ENCODE measurements around the gene RIT2.
A peak's percentile ranks its signal among the peaks of the same experiment; 100 is the strongest.

The RIT2 gene

DNA sequence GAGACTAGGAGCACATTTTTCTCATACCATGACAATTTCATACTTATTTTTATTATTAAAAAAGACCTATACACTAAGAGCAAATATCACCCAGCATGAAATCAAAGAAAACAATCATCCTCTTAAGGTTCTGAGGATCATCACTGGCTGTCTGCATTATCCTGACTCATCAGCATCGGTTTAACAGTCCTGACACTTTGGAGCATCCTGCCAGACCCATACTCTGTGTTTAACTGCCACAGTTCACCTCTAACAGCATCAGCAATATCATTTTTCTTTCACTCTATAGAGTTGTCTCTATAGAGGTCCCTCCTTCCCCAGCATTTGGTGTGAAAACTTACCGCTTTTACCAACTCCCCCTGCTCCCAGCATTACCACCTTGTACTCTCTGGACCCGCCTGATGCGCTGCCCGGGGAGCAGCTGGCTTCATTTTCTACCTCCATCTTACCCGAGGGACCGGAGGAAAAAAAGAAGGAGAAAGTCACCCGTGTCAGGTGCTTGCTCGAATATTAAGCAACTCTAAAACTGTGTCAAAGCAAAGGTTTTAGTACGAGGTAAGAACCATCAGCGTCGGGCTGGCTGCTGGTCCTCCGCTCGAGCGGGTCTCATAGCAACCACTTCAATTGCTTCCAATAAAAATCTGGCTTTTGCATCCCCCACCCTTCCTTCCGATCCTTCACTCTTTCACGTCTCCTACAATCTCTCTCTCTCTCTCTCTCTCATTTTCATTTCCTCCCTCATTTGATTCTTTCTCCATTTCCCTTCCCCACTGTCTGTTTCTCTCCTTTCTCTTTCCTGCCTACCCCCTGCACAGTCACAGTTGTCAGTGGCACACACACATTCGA is at the start of gene RIT2:
Gene RIT2 (minus strand): TSS at position 610 of the 846 bp plus-strand sequence.
- no peak for DNase-seq (ENCODE audit: low read depth)

GRCh38 chr18:43161528-43161927 is 46.0 kb upstream of the RIT2 start:
- peak; percentile 50 for DNase-seq (ENCODE audit: low read depth)

- DNase-seq (ENCODE audit: low read depth) = no peak
Measured at GRCh38 chr18:43160509-43160908, 45.0 kb upstream of the RIT2 start.

DNA sequence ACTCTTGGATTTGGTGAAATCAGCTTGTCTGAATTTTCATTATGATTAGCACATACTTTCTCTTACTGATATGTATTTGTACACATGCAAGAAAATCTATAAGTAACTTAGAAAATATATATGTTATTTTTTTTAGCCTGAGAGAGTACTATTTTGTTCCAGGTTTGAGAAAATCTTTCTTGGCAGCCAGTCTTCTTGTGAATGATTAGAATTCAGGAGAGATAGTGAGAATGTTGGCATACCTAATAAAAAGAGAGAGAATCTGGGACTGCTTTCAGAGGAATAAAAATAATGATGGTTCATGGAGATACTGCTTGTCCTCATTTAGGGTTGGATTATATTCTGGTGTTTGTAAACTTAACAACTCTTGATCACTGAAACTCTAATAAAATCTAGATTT is 44.4 kb upstream of the RIT2 start:
- no peak for DNase-seq (ENCODE audit: low read depth)

DNA sequence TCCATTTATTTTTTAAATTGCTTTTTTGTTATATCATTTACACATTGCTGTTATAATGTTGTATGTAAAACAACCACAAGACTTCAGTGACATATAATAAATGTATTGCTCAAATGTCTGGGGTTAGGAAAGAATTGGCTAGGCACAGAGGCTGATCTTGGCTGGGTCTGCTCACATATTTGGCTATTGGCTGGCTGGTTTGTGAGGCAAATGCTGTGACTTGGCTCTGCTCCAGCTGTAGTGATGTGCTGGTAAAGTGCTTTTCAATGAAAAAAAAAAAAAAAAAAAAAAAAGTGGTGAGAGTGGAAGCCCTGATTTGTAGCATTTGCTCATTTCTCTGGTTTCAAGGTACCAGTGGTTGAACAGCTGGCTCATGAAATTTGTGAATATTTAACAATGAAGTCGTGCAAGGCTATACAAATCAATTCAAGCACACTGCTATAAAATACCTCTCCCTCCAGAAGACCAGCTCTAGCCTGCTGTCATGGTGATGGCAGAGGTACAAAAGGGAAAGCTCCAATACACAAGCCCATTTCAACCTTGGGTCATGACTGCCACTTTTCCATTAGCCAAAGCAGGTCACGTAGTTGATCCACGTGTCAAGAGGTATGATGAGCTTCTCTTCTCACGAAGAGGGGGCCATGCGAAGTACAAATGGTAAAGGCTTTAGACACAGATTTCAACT is 43.7 kb upstream of the RIT2 start:
- no peak for DNase-seq (ENCODE audit: low read depth)

GRCh38 chr18:43158381-43158780 is 42.9 kb upstream of the RIT2 start:
- no peak for DNase-seq (ENCODE audit: low read depth)

- no peak for DNase-seq (ENCODE audit: low read depth)
Measured at GRCh38 chr18:43155842-43156241, 40.4 kb upstream of the RIT2 start.

DNA sequence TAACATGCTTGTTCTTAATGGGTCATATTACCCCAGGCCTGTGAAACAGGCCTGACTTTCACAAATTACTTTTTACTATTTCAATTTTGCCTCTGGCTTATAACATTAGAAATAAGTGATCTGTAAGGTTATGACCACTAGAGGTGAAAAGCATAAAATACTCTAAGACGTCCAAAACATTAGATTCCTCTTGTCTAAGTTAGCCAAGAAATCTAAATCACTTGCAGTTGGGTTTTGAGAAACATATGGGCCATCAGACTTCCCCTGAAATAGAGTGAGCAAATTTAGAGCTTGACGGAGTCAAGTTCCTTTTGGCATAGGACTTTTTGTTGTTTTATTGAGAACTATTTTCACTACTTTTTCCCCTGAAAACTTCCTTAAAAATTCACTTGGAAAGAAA is 32.7 kb upstream of the RIT2 start:
- DNase-seq (ENCODE audit: low read depth) = no peak

DNA sequence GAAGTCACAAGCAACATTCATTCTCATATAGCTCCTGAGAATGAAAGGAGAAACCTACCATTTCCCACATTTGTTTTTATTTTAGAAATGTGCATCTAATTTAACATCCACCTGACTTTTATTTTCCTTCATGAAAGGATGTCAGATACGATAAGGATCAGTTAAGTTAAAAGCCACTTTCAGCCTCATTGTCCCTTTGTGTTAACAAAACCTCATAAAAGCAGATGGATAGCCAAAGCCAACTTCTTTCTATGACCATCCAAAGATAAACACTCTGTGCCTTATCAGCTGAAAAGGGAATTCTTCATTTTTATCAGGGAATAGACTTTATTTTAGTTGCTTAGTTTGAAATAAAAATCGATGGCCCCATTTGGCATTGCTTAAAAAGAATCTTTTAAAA is 25.7 kb upstream of the RIT2 start:
- DNase-seq (ENCODE audit: low read depth) = no peak

DNA sequence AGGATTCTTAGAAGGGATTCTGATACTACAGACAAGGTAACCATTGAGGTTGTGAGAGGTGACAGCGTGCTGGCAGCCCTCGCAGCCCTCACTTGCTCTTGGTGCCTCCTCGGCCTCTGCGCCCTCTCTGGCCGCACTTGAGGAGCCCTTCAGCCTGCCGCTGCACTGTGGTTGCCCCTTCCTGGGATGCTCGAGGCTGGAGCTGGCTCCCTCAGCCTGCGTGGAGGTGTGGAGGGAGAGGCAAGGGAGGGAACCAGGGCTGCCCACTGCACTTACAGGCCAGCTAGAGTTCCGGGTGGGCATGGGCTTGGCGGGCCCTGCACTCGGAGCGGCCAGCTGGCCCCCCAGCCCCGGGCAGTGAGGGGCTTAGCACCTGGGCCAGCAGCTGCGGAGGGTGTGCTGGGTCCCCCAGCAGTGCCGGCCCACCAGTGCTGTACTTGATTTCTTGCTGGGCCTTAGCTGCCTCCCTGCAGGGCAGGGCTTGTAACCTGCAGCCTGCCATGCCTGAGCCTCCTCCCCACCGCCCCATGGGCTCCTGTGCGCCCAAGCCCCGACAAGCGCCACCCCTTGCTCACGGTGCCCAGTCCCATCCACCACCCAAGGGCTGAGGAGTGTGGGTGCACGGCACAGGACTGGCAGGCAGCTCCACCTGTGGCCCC is 23.9 kb upstream of the RIT2 start:
- DNase-seq (ENCODE audit: low read depth) = no peak

DNA sequence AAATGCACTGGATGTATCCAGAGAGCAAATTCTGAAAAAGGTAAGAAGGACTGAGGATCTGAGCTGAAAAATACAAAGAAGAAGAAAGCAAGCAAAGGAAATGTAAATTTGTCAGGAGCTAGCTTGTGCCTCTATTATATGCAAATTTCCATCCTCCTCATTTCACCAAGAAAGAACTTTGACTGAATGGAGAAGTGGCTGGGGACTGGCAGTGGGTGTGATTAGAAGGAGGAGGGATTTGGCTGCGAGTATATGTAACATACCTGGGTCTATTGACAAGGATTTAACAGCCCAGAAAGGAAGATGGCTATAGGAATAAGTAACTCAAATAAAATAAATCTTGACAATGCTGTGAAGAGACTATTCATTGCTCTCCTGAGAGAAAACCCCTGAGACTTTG is 19.4 kb upstream of the RIT2 start:
- no peak for DNase-seq (ENCODE audit: low read depth)

- DNase-seq (ENCODE audit: low read depth) = no peak
Measured at GRCh38 chr18:43130716-43131260, 15.3 kb upstream of the RIT2 start.

- DNase-seq (ENCODE audit: low read depth) = no peak
Measured at GRCh38 chr18:43129946-43130524, 14.6 kb upstream of the RIT2 start.

- no peak for DNase-seq (ENCODE audit: low read depth)
Measured at GRCh38 chr18:43125471-43125870, 10.0 kb upstream of the RIT2 start.

- no peak for DNase-seq (ENCODE audit: low read depth)
Measured at GRCh38 chr18:43122955-43123354, 7.5 kb upstream of the RIT2 start.

DNA sequence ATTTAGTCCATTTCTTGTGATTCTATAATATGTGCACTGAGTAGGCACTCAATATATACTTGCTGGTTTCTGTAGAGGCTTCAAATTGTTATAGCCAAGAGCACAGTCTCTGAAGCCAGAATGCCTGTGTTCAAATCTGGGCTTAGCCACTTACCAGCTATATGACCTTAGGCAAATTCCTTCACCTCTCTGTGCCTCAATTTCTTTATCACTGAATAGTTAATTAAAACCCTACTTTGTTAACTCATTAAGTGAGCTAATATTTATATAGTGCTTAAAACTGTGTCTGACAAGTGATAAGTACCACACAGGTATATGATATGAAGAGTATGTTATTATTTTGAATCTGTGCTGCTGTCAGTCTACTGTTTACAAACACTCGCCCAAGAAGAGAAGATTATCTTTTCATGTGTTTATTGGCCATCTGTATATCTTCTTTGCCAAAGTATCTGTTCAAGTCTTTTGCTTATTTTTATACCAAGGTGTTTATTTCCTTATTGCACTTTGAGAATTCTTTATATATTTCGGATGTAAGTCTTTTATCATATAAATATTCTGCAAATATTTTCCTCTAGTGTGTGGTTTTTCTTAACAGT is 1.3 kb upstream of the RIT2 start:
- no peak for DNase-seq (ENCODE audit: low read depth)

DNA sequence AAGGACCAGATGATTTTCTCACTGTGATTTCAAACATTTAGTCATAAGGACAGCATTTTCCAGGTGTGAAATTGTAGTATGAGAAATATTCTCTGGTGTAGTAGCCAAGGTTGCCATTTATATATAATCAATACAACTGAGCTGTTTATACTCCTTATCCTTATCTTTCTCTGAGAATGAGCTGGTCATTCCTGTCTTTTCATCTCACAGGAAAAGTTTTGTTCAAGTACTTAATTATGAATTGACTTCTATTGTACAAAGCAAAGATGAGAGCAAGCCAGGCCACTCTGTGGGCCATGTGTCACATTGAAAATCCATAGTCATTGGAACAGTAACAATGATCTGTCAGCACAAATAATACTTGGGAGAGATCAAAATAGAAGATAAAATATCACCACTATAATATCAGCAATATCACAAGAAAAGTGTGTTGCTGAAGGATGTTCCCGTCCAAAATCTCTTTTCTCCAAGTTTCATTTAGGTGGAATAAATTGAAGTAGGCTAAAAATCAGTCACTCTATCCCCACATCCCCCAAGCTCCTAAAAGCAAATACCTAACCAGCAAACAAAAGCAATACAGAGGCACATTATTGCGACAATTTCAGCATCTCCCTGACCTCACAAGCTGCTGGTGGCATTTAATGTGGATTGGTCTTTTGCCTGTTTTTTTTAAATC is 2.1 kb downstream of the RIT2 start:
- DNase-seq (ENCODE audit: low read depth) = no peak

DNA sequence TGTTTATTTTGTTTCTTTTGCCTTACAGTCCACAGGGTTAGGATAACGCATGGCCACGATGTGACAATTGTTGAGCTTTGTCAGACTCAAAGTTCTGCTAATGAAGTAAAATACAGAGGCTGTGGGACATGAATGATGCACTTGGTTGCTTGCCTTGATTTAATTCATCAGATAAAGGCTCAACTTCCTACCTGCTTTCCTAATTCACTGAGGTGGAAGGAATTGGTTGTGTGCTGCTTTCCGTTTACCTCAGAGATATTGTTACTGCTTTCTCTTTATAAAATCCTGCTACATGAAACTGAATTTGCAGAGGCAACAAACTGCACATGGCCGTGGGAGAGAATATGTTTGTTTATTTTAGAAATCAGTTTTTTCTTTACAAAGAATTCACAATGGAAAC is 6.6 kb downstream of the RIT2 start:
- no peak for DNase-seq (ENCODE audit: low read depth)

- no peak for DNase-seq (ENCODE audit: low read depth)
Measured at GRCh38 chr18:43108469-43108868, 7.0 kb downstream of the RIT2 start.

DNA sequence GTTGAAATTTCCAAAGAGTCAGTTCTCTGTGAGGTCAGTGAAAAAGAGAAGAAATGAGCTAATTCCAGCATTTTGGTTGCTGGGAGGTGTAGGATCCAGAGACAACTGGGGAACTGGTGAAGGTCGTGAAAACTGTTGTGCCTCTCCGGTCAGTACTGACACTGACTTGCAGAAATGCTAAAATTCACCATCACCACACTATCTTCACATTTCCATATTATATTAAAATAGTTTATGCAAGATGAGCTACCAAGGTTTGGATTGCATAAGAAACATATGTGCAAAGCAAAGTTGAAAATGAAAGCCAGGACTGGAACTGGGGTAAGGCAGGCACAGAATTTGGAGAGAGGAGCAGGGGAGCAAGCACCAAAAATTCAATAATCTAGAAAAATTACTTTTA is 21.8 kb downstream of the RIT2 start:
- no peak for DNase-seq (ENCODE audit: low read depth)

- no peak for DNase-seq (ENCODE audit: low read depth)
Measured at GRCh38 chr18:43092539-43092938, 22.9 kb downstream of the RIT2 start.

Data from non-pigmented ciliary epithelial cell (primary cell).